ENCODE results near the gene OGDHL.

- TF ChIP-seq, protein P1, sequence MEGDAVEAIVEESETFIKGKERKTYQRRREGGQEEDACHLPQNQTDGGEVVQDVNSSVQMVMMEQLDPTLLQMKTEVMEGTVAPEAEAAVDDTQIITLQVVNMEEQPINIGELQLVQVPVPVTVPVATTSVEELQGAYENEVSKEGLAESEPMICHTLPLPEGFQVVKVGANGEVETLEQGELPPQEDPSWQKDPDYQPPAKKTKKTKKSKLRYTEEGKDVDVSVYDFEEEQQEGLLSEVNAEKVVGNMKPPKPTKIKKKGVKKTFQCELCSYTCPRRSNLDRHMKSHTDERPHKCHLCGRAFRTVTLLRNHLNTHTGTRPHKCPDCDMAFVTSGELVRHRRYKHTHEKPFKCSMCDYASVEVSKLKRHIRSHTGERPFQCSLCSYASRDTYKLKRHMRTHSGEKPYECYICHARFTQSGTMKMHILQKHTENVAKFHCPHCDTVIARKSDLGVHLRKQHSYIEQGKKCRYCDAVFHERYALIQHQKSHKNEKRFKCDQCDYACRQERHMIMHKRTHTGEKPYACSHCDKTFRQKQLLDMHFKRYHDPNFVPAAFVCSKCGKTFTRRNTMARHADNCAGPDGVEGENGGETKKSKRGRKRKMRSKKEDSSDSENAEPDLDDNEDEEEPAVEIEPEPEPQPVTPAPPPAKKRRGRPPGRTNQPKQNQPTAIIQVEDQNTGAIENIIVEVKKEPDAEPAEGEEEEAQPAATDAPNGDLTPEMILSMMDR (IDR thresholded peaks at IDR 0.05): no peak
- TF ChIP-seq POLR2A (IDR thresholded peaks at IDR 0.05) (no peak), EP300 (IDR thresholded peaks at IDR 0.05; ENCODE audit: low read depth) (no peak), POLR2AphosphoS5 (IDR thresholded peaks at IDR 0.05) (no peak)
These were observed 27.0 kb downstream of the OGDHL start for GRCh38 chr10:49735161-49735560.

All from transverse colon (tissue), 4 donors.